NCI-H2107 (cell line): Measurements from ENCODE around the gene BID.
"Not testable (repeated sequence)": the region's sequence is repeated elsewhere in the genome, so short reads cannot be mapped to it uniquely, and the experiment has no call there.

Experiments used
- DNase-seq: peaks from one replicate; lab custom pipeline; 2025; lab: John Stamatoyannopoulos, UW

BID gene

DNA sequence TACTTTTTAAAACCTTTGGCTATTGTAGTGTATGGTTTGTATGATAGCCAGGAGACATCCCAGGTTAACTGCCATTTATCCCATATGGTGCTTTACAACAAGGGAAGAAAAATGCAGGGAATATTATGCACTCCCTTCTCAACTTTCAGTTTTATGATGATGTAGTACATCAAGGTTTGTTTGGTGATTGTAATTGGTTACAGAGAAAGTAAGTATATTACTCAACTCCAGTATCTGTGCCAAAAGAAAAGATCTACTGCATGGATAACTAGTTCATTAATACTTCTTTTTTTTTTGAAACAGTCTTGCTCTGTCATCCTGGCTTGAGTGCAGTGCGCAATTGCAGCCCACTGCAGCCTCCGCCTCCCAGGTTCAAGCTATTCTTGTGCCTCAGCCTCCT, 70.5 kb downstream of the BID start:
- no peak for DNase-seq

DNA sequence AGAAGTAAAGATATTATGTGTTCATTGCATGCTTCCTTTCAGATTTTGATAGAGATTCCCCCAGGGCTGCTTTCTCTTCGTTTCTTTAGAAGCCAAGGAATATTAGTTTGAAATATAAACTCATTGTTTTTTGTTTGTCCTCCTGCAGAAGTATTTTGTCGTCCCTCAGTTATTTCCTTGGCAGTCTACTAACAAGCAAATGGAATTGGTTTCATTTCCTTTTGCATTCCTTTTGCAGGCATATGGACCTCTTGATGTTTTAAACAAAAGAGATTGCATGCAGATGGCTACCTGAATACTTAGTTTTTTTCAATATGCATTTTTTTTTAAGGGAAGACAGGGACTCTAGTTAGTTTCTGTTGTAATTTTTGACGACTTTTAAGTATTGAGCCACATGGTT, 73.5 kb downstream of the BID start:
- no peak for DNase-seq

DNA sequence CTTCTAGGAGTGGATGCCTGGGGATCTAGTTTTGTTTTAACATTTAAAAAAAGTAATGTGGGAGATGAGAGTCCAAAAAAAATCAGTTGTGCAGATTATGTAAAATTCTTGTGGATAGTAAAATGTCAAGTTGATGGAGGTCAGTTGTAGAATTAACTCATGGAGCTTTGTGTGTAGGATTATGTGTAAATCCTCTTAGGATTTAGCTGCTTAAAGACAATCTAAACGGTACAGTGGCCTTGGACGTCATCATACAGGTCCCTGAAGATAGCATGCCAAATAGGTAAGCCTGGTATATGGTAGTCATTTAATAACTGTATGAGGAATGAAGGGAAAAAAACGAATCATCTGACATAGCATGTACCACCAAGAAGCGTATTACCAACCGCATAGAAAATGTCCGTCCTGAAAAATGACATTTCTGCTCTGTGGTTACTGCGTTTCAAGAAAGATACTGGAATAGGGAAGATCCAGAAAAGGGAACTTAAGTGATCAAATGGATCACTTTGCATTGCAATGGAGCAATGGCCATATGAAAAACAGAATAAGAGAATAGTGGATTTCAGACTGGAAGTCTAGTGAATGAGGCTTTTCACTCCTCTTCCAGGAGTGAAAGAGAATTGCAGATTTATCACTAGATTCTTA, 74.5 kb downstream of the BID start:
- no peak for DNase-seq

- DNase-seq = no peak
Measured at GRCh38 chr22:17698948-17699347, 75.3 kb downstream of the BID start.

DNA sequence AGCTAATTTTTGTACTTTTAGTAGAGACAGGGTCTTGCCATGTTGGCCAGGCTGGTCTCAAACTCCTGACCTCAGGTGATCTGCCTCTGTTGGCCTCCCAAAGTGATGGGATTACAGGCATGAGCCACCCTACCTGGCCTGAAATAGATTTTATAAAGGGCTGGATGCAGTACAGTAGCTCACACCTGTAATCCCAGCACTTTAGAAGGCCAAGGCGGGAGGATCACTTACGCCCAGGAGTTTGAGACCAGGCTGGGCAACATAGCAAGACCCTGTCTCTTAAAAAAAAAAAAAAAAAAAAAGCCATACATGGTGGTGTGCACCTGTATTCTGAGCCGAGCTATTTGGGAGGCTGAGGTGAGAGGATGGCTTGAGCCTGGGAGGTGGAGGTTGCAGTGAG, 76.0 kb downstream of the BID start:
- DNase-seq = not testable (repeated sequence)

GRCh38 chr22:17697196-17697595, 77.1 kb downstream of the BID start:
- not testable (repeated sequence) for DNase-seq

- no peak for DNase-seq
Measured at GRCh38 chr22:17695986-17696385, 78.3 kb downstream of the BID start.

DNA sequence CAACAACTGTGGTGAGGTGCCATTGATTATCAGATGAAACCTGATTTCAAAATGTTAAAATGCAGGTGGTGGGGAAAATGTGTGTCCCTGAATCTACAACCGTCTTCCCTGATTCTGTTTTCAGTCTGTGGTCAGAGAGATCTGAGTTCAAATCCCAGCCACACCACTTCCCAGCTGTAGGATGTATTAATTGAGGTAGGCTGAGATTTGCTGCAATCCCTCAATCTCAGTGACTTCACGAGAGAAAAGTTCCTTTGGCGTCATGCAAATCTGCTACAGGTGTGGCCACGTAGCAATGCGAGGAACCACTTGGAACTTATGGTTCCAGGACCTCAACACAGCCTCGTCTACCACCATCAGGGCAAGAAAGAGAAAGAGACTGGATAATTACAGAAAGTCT, 79.5 kb downstream of the BID start:
- DNase-seq = no peak

DNA sequence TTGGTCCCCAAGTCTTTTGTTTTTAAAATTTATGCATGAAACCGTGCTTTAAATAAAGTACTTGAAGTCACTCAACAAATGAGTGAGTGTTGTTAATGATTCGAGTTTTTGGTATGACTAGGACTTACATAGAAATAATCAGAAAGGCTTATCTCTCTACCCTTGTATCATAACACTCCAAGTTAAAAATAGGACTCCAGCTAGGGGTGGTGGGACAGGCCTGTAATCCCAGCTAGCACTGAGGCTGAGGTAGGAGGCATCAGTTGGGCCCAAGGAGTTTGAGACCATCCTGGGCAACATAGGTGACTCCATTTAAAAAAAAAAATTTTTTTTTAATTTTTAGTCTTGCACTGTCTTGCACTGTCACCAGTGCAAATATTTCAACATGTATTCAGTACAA, 80.1 kb downstream of the BID start:
- no peak for DNase-seq

DNA sequence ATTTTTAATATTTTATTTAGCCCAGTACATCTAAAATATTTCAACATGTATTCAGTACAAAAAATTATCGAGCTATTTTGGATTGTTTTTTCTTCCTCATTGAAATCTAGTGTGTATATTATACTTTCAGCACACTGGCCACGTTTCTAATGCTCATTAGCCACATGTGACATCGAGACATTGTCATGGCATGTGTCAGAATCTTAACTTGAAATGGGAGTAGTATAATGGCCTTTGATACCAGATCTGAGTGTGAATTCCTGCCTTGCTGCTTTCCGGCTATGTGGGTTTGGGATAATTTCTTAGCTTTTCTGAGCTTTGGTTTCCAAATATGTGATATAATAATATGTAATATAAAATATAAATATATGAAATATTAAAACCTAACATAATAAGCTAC, 81.4 kb downstream of the BID start:
- no peak for DNase-seq

- no peak for DNase-seq
Measured at GRCh38 chr22:17684245-17684644, 90.0 kb downstream of the BID start.
